Posterior cingulate gyrus (tissue), 11 donors: ENCODE measurements around the gene ATP6V0A4.
A peak's percentile ranks its signal among the peaks of the same experiment; 100 is the strongest.
"Not testable (repeated sequence)": the region's sequence is repeated elsewhere in the genome, so short reads cannot be mapped to it uniquely, and the experiment has no call there.

Experiments
- DNase-seq, 10 donors: peaks; one replicate each; pipeline versions ENCODE4 v3.0.0 to v3.0.0-alpha.2; 2020 to 2021; ENCODE audit warnings: mixed read lengths in 3 of 10
- intact Hi-C: fragments of 100-400 bp; cut with DNase I; formaldehyde crosslinking; loops from one replicate; pipeline ENCODE4 v1.15.1; 2023

Gene ATP6V0A4

DNA sequence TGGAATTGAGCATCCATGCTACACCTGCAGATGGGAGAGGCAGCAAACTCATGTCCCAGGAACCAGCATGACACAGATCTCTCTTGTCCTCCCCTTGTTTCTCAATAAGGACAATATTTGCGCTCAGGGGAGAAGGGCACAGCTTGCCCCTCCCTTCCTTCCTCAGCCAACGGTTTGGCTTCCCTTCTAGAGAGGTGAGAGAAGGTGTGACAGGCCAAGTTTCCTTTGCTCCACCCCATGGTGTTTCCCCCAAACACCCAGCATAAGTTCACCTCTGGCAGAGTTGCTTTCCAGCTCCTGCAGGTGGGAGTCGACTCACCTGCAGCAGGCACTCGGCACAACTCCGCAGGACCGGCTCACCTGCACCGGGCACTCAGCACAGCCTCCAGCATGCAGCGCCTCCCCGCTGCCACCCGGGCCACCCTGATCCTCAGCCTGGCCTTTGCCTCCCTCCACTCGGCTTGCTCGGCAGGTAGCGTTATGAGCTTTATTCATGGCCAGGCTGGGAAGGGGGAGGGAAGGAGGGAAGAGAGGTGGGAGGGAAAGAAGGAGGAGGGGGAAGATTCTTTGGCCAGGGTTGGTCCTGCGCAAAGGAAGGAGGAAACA lies at the start of gene ATP6V0A4, which contains the start of gene TMEM213:
Gene ATP6V0A4, minus strand, starts transcription at position 482 of the 606 bp plus-strand sequence. CDS start 26,949 bp downstream, outside the sequence.
Gene TMEM213, plus strand, starts transcription at position 280 of the 606 bp plus-strand sequence. Its CDS starts 111 bp downstream, at position 391.
- intact Hi-C loops = no loop called here
- DNase-seq = peak in 1 of 10 donors; percentile 72

DNA sequence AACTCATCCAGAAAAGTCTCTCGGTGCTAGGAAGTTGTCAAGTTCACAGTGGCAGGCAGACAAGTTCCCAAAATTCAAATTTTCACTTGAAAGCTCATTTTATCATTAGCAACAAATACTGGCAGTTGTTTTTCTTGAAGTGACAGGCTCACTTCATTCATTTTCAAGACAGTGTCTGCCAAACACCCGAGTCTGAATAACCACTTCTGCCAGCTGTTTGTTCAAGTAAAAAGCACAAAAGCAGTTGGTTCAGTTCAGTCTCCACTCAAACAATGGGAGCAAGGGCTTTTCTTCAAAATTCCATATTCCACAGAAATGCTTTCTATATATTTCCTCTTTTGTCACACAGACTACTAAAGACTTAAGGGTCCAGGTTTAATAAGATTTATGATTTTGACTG lies 47.7 kb upstream of the ATP6V0A4 start:
- intact Hi-C loops = no loop called here
- DNase-seq = no peak

DNA sequence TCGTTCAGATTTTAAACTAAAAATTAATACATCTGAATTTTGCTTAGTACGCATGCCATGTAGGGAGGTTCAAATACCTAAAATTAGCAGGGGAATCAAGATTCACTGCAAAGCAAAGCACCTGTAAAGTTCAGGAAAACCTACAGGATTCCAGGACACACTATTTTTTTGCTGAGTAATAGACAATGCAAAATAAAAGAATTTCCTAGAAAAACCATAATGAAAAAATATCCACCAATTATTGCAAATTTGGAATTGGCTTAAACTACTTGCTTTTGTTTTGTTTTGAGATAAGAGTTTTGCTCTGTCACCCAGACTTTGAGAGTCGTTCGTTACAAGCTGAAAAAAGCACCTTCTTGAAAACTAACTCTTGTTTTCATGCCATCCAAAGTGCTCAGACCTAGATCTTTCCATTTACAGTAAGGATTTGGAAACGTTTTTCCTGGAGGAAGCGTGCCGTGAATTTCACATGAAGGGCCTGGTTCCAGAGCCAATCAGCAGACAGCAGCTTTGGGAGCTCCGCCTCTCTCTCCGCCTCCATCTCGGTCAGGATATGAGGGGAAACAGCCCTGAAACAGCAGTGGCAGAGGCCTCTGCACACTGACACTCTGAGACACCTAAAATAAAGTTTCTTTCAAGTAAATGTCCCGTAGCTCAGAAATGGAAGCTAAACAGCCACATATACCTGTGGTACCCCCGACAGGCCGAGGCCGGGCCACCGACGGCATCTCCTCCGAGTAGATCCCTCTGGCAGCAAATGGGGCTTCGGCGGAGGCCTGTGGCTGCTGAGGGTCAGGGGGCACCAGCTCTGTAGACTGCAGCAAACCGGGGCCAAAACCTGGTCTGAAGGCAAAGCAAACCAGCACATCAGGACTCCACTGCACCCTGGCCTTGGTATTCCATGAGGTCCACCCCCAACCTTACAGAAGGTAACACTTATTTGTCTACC lies 45.9 kb upstream of the ATP6V0A4 start:
- intact Hi-C loops = no loop called here
- DNase-seq = no peak

- intact Hi-C loops = no loop called here
- DNase-seq = no peak
These were observed 44.1 kb upstream of the ATP6V0A4 start for GRCh38 chr7:138842111-138842510.

DNA sequence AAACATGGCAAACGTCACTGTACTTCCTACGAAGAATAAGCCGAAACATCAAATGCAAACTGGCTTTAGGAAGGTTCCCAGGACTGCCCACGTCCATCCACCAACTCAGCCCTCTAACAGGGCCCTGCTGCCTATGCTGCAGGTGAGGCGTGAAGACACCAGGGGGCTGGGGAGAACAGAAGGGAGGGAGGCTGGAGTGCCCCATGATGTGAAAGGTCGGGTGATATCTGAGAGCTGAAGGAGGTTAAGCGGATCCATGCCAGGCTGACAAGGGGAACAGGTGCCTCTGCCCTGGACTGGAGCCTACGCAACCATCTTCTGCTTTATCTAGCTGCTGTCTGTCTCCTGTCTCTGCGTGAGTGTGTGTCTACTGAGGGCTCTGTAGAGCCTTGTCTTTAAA lies 40.2 kb upstream of the ATP6V0A4 start:
- no peak for DNase-seq
- intact Hi-C loops = no loop called here

GRCh38 chr7:138837627-138838026 lies 39.6 kb upstream of the ATP6V0A4 start:
- peak in 2 of 10 donors; percentile 70 to 71 for DNase-seq
- intact Hi-C loops = no loop called here

DNA sequence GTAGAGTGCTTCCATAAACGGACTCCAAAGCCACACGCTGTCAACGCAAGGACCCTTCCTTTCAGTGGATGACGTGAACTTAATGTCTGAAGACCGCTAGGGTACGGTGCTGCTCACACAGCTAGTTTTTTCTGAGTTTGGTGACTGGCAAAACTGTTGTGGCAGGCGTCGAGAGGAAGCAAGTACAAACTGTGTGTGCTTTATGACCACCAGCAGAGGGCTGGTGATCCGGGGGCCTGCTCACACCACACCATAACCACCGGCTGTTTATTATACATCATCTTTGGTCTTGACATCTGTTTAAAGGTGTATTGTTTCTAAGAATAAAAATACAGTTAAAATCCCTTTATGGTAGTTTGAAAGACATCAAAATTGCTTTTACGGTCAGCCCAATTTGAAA lies 37.1 kb upstream of the ATP6V0A4 start:
- intact Hi-C loops = no loop called here
- no peak for DNase-seq

- no peak for DNase-seq
- intact Hi-C loops = no loop called here
These were observed 36.6 kb upstream of the ATP6V0A4 start for GRCh38 chr7:138834583-138834982.

DNA sequence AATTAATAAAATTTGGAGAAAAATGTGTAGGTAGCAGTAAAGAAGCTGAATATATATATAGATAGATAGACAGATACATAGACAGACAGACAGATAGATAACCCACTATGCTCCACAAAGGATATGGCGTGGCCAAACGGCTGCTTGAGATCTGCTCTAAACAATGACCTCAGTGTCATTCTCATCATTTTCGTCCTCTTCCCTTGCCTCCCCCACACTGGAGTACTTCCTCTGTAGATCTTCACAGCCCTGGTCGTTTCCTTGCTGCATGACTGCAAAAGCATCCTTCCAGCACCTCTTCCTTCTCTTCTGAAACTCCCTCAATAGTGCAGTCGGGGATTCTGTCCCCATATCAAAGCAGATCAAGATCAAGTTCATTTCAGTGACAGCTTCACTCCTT lies 35.6 kb upstream of the ATP6V0A4 start:
- DNase-seq = no peak
- intact Hi-C loops = no loop called here

- no peak for DNase-seq
- intact Hi-C loops = no loop called here
These were observed 35.0 kb upstream of the ATP6V0A4 start for GRCh38 chr7:138832966-138833365.

DNA sequence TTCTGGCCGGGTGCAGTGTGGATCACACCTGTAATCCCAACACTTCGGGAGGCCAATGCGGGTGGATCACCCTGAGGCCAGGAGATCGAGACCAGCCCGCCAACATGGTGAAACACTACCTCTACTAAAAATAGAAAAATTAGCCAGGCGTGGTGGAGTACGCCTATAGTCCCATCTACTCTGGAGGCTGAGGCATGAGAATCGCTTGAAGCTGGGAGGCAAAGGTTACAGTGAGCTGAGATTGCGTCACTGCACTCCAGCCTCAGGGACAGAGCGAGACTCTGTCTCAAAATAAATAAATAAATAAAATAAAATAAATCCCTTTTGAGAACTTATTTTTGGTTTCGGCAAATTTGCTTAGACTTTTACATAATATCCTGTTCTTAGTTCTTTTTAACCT lies 31.3 kb upstream of the ATP6V0A4 start:
- intact Hi-C loops = no loop called here
- DNase-seq = peak in 1 of 10 donors; percentile 60

DNA sequence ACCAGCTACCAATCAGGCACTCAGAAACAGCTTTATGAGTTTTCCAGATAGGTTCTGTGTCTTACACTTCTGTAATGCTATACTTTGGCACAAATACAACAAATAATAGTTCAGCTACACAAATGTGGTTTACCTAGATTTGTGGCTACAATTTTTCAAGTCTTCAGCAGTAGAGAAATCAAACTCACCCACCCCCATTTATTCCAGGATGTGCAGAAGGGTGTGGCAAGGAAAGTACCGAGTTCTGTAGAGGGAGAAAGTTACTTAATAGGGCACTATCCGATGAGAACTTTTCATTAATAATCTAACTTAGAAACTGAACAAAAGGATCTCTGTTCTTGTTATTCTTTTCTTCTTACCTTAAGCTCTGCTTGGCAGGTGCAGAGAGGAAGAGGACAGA lies 30.3 kb upstream of the ATP6V0A4 start:
- intact Hi-C loops = no loop called here

DNA sequence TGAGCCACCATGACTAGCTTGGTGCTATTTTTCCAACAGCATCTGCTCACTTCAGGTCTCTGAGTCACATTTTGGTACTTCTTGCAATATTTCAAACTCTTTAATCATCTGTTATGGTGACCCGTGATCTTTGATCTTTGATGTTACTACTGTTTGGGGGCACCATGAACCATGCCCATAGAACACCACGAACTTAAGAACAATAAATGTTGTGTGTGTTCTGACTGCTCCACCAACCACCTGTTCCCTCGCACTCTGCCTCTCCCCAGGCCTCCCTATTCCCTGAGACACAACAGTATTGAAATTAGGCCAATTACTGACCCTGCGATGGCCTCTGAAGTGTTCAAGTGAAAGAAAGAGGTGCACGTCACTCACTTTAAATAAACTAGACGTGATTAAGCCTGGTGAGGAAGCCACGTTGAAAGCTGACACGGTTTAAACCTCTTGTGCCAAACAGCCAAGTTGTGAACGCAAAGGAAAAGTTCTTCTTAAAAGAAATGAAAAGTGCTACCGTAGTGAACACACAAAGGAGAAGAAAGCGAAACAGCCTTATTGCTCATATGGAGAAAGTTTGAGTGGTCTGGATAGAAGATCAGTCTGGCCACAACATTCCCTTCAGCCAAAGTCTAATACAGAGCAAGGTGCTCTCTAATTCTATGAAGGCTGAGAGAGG lies 27.2 kb upstream of the ATP6V0A4 start:
- DNase-seq = no peak
- intact Hi-C loops = no loop called here

More for the DNA sequence above, 30.3 kb upstream of the ATP6V0A4 start:
- DNase-seq = no peak

GRCh38 chr7:138822867-138823535 lies 25.0 kb upstream of the ATP6V0A4 start:
- no peak for DNase-seq
- intact Hi-C loops = no loop called here

- DNase-seq = no peak
- intact Hi-C loops = no loop called here
These were observed 23.9 kb upstream of the ATP6V0A4 start for GRCh38 chr7:138821912-138822311.

GRCh38 chr7:138819625-138820024 lies 21.6 kb upstream of the ATP6V0A4 start:
- intact Hi-C loops = no loop called here
- DNase-seq = no peak

- no peak for DNase-seq
- intact Hi-C loops = no loop called here
These were observed 18.7 kb upstream of the ATP6V0A4 start for GRCh38 chr7:138816650-138817049.

DNA sequence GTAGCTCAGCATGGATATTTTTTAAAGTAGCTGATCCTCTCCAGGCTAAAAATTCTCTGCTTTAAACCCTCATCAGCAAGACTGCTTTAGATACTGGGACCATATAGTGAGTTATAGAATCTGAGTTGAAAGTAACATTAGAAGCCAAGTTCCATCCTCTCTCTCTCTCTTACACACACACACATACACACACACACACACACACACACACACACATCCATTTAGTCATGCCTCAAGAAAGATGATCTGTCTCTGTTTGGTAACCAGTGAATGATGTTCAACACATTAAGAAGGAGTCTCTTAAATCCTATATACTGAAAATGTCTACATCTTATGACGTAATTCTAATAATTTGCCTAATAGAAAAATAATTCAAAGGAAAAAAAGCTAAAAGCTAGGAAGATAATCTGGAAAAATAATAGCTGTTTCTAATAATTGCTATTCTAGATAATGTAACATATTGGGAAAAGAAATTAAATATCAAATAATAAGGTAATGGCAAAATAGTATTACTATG lies 16.9 kb upstream of the ATP6V0A4 start:
- no peak for DNase-seq
- intact Hi-C loops = no loop called here

DNA sequence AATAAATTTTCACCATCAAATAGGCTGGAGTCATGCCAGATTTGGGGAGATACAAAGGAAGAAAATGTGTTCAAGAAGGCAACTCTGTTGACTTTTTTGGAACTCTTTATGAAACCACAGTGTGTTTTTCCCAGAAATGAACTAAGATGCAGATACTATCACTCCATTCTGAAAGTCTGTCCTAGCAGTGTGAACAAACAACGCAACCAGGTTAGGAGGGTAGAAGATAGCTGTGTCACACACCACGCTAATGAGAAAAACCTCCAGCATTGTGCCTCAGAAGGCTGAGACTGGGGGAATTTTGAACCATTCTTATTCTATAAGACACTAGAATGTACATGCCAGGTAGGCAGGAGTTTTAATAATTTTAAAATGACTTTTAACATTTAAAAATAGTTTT lies 15.9 kb upstream of the ATP6V0A4 start:
- intact Hi-C loops = no loop called here
- no peak for DNase-seq

DNA sequence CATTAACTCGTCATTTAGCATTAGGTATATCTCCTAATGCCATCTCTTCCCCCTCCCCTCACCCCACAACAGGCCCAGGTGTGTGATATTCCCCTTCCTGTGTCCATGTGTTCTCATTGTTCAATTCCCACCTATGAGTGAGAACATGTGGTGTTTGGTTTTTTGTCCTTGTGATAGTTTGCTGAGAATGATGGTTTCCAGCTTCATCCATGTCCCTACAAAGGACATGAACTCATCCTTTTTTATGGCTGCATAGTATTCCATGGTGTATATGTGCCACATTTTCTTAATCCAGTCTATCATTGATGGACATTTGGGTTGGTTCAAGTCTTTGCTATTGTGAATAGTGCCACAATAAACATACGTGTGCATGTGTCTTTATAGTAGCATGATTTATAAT lies 13.3 kb upstream of the ATP6V0A4 start:
- intact Hi-C loops, DNase-seq: not testable (repeated sequence)
